GM23338 (cell line): ENCODE results near the gene POLD3. TPM values are rescaled to one million over a fixed set of nuclear protein-coding genes. Genes with fewer than 3 reads are reported as not detected.

Experiments used
- ATAC-seq: fragments of 200-7000 bp; cut with Tn5 transposase; 3 replicates; pipeline ENCODE4 v1.9.1; 2020
- DNase-seq: peaks from one replicate; pipeline ENCODE4 v3.0.0-alpha.2; 2015; ENCODE audit warnings: low spot score
- H2AFZ ChIP-seq: fragments of 200-600 bp; sonication (generic); 2 replicates; pipeline ENCODE4 v1.8.0; 2016; ENCODE audit warnings: antibody characterized with exemption, mild to moderate bottlenecking, moderate library complexity
- H3F3A ChIP-seq: fragments of 200-600 bp; sonication (generic); replicated peaks from 2 replicates; pipeline ENCODE4 v1.8.0; 2017; ENCODE audit warnings: antibody characterized with exemption, mixed run types, low read depth
- H3K27ac ChIP-seq: fragments of 200-600 bp; sonication (generic); 2 replicates; pipeline ENCODE4 v1.6.1; 2016; ENCODE audit warnings: low read depth
- H3K27me3 ChIP-seq: fragments of 200-600 bp; sonication (generic); 2 replicates; pipeline ENCODE4 v1.8.0; 2016; ENCODE audit warnings: mild to moderate bottlenecking, mixed run types, moderate library complexity; ENCODE audit not compliant: insufficient read depth
- H3K36me3 ChIP-seq: fragments of 200-600 bp; sonication (generic); 2 replicates; pipeline ENCODE4 v1.8.0; 2016; ENCODE audit warnings: mild to moderate bottlenecking; ENCODE audit not compliant: insufficient read depth
- H3K4me1 ChIP-seq: fragments of 200-600 bp; sonication (generic); 2 replicates; pipeline ENCODE4 v1.8.0; 2016; ENCODE audit warnings: mild to moderate bottlenecking, moderate library complexity; ENCODE audit not compliant: insufficient read depth
- H3K4me2 ChIP-seq: fragments of 200-600 bp; sonication (generic); 2 replicates; pipeline ENCODE4 v1.7.1; 2017; ENCODE audit warnings: mixed run types
- H3K4me3 ChIP-seq: fragments of 200-600 bp; sonication (generic); 2 replicates; pipeline ENCODE4 v1.6.1; 2016; ENCODE audit warnings: mixed run types
- H3K79me2 ChIP-seq: fragments of 200-600 bp; sonication (generic); replicated peaks from 2 replicates; pipeline ENCODE4 v1.8.0; 2017; ENCODE audit warnings: mild to moderate bottlenecking; ENCODE audit not compliant: insufficient read depth
- H3K9me2 ChIP-seq: fragments of 200-600 bp; sonication (generic); 2 replicates; pipeline ENCODE4 v1.8.0; 2017; ENCODE audit not compliant: insufficient read depth
- H4K20me1 ChIP-seq: fragments of 200-600 bp; sonication (generic); replicated peaks from 2 replicates; pipeline ENCODE4 v1.8.0; 2017; ENCODE audit warnings: mild to moderate bottlenecking; ENCODE audit not compliant: insufficient read depth
- H3K27ac Mint-ChIP-seq: 2 replicates; pipeline ENCODE4 v1.8.0; 2020; ENCODE audit warnings: inconsistent platforms, mild to moderate bottlenecking, moderate library complexity, mixed read lengths
- H3K27me3 Mint-ChIP-seq: 3 replicates; pipeline ENCODE4 v1.8.0; 2022; ENCODE audit warnings: low read depth, mild to moderate bottlenecking, moderate library complexity, mixed read lengths, inconsistent platforms; ENCODE audit not compliant: insufficient read depth, poor library complexity
- H3K36me3 Mint-ChIP-seq: 3 replicates; pipeline ENCODE4 v1.8.0; 2021; ENCODE audit warnings: low read depth, mild to moderate bottlenecking, inconsistent platforms, moderate library complexity, mixed read lengths
- H3K4me1 Mint-ChIP-seq: 3 replicates; pipeline ENCODE4 v1.8.0; 2020; ENCODE audit warnings: mild to moderate bottlenecking, inconsistent platforms, mixed read lengths
- H3K4me3 Mint-ChIP-seq: 3 replicates; pipeline ENCODE4 v1.8.0; 2021; ENCODE audit warnings: moderate library complexity, mild to moderate bottlenecking, inconsistent platforms, mixed read lengths
- H3K9me3 Mint-ChIP-seq: 3 replicates; pipeline ENCODE4 v1.8.0; 2020; ENCODE audit warnings: moderate library complexity, mild to moderate bottlenecking, inconsistent platforms, mixed read lengths
- CREB1 ChIP-seq: fragments of 250-450 bp; sonication (Bioruptor Pico); IDR thresholded peaks from 2 replicates; pipeline ENCODE4 v1.5.0; 2020; ENCODE audit warnings: low read depth, mild to moderate bottlenecking, moderate library complexity
- CTCF ChIP-seq, 2 experiments: fragments of 200-600 bp in 1 of 2; sonication (generic) in 1 of 2; conservative IDR thresholded peaks; 2 replicates each; pipeline versions ENCODE4 v1.5.1 to v1.6.1; 2016 to 2017; ENCODE audit warnings: antibody characterized with exemption in 2 of 2, low read depth in 2 of 2, mild to moderate bottlenecking in 2 of 2, moderate library complexity in 1 of 2
- ETS1 ChIP-seq: IDR thresholded peaks from 2 replicates; pipeline ENCODE4 v1.6.1; 2016; ENCODE audit warnings: antibody characterized with exemption
- EZH2 ChIP-seq: fragments of 200-600 bp; sonication (generic); IDR thresholded peaks from one replicate; pipeline ENCODE4 v1.8.0; 2017; ENCODE audit warnings: antibody characterized with exemption, mild to moderate bottlenecking, low read depth; ENCODE audit not compliant: unreplicated experiment
- EZH2phosphoT487 ChIP-seq: fragments of 200-600 bp; sonication (generic); IDR thresholded peaks from one replicate; pipeline ENCODE4 v1.8.1; 2018; ENCODE audit warnings: antibody characterized with exemption; ENCODE audit not compliant: unreplicated experiment
- JUNB ChIP-seq: IDR thresholded peaks from one replicate; pipeline ENCODE4 v1.6.1; 2016; ENCODE audit warnings: antibody characterized with exemption; ENCODE audit not compliant: unreplicated experiment
- NANOG ChIP-seq: IDR thresholded peaks from 2 replicates; pipeline ENCODE4 v1.6.1; 2016; ENCODE audit warnings: antibody characterized with exemption, borderline replicate concordance
- POLR2AphosphoS5 ChIP-seq: IDR thresholded peaks from 2 replicates; pipeline ENCODE4 v1.6.1; 2016; ENCODE audit warnings: antibody characterized with exemption, low read depth
- REST ChIP-seq: IDR thresholded peaks from one replicate; pipeline ENCODE4 v1.6.1; 2018; ENCODE audit warnings: antibody characterized with exemption; ENCODE audit not compliant: unreplicated experiment
- STAT1 ChIP-seq: IDR thresholded peaks from one replicate; pipeline ENCODE4 v1.6.1; 2016; ENCODE audit warnings: antibody characterized with exemption; ENCODE audit not compliant: unreplicated experiment
- ZNF114 ChIP-seq: fragments of 250-450 bp; sonication (Bioruptor Pico); IDR thresholded peaks from 2 replicates; pipeline ENCODE4 v1.5.0; 2020; ENCODE audit warnings: mild to moderate bottlenecking, moderate library complexity
- ZNF331 ChIP-seq: fragments of 250-450 bp; sonication (Bioruptor Pico); IDR thresholded peaks from 2 replicates; pipeline ENCODE4 v1.5.0; 2020; ENCODE audit warnings: low read depth, mild to moderate bottlenecking, moderate library complexity
- ZNF462 ChIP-seq: fragments of 250-450 bp; sonication (Bioruptor Pico); IDR thresholded peaks from 2 replicates; pipeline ENCODE4 v1.5.0; 2020; ENCODE audit warnings: mild to moderate bottlenecking, moderate library complexity
- polyA plus RNA-seq: library from polyadenylated mRNA; unstranded; fragments of >200 nt; fragmentation: Nextera tagmentation; extraction: Ambion mirVana; gene quantifications from 2 replicates; pipeline ENCODE4 v1.2.1, GENCODE V29; 2016
- total RNA-seq: library from RNA; depleted of rRNA; stranded (reverse); fragments of >200 nt; shearing (Covaris generic); gene quantifications from 2 replicates; pipeline ENCODE4 v1.2.3, GENCODE V29; 2014

POLD3 gene
- total and polyA plus RNA-seq, 2 experiments from 2014 or later: 21.9 to 50.1 TPM

GRCh38 chr11:74647831-74648230 is 55.4 kb downstream of the POLD3 start:
- Histone ChIP-seq H3K9me2 (no peaks in the 10 kb centered on the region), H3K36me3 (no peaks in the 10 kb centered on the region), H3K4me1 (no peaks in the 10 kb centered on the region), H3K4me2 (no peak overlapping the region), H3K27me3 (no peaks in the 10 kb centered on the region), H3K4me3 (no peak overlapping the region), H4K20me1 (peaks cover 3% of the 10 kb centered on the region; the same call in 1 of the 2 replicates), H3F3A (no peaks in the 10 kb centered on the region), H2AFZ (no peak overlapping the region), H3K27ac (no peak overlapping the region), H3K79me2 (no peaks in the 10 kb centered on the region)
- Mint-ChIP-seq H3K36me3 (peaks cover 3% of the 10 kb centered on the region; the same call in 1 of the 3 replicates), H3K27me3 (no peaks in the 10 kb centered on the region), H3K4me3 (no peak overlapping the region), H3K4me1 (peaks cover 2% of the 10 kb centered on the region; the same call in 1 of the 3 replicates), H3K27ac (no peak overlapping the region), H3K9me3 (no peaks in the 10 kb centered on the region)
- ATAC-seq: no peak
- TF ChIP-seq EZH2 (no peak), EZH2phosphoT487 (no peak), JUNB (no peak), POLR2AphosphoS5 (no peak), ZNF462 (CRISPR knock-in tag) (no peak), ZNF331 (no peak), NANOG (no peak), REST (no peak), CTCF (conservative IDR thresholded peaks at IDR 0.05; ENCODE audit: low read depth in 2 of 2) (no peak), CREB1 (CRISPR knock-in tag) (no peak), ETS1 (no peak), ZNF114 (CRISPR knock-in tag) (no peak), STAT1 (no peak)
- DNase-seq: no peak
